Duodenal mucosa (tissue), 2 donors: Measurements from ENCODE around the gene RRM2.

Source experiments
- H3K27ac ChIP-seq: one replicate; pipeline ENCODE4 v1.7.0; 2013; ENCODE audit warnings: low read depth, low read length
- H3K27me3 ChIP-seq, 2 donors: one replicate each; pipeline ENCODE4 v1.7.0; 2013; ENCODE audit warnings: low read length in 2 of 2, control low read depth in 1 of 2; ENCODE audit not compliant: insufficient read depth in 2 of 2, control insufficient read depth in 1 of 2
- H3K36me3 ChIP-seq, 2 donors: one replicate each; pipeline ENCODE4 v1.7.0; 2013; ENCODE audit warnings: low read length in 2 of 2, control low read depth in 1 of 2; ENCODE audit not compliant: insufficient read depth in 2 of 2, control insufficient read depth in 1 of 2
- H3K4me1 ChIP-seq, 2 donors: one replicate each; pipeline ENCODE4 v1.7.0; 2013; ENCODE audit warnings: low read length in 2 of 2, control low read depth in 1 of 2; ENCODE audit not compliant: insufficient read depth in 2 of 2, control insufficient read depth in 1 of 2
- H3K4me3 ChIP-seq, 2 donors: one replicate each; pipeline ENCODE4 v1.7.0; 2013; ENCODE audit warnings: low read length in 2 of 2, low read depth in 1 of 2
- H3K9ac ChIP-seq, 2 donors: one replicate each; pipeline ENCODE4 v1.7.0; 2013; ENCODE audit warnings: low read length in 2 of 2, low read depth in 1 of 2
- H3K9me3 ChIP-seq, 2 donors: one replicate each; pipeline ENCODE4 v1.7.0; 2013; ENCODE audit warnings: low read length in 2 of 2, control low read depth in 1 of 2; ENCODE audit not compliant: control insufficient read depth in 1 of 2

RRM2 gene

DNA sequence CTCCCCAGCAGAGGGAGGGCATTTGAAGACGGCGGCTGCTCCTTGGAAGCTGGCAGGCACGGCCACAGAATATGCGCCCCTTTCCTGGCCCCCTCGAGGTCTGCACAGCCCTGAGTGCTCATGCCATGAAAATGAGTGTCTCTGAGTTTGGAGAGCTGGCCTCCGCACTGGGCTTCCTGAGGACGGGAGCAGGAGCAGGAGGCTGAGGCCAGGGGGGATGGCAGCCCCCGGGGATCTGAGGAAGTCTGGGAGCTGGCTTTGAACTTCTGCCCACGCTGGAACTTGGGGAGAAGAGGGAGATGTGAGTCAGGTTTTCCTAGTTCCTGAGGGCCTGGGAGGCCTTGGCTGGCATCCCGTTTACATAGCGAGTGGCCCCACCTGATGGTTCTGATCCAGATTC, 47.0 kb downstream of the RRM2 start:
- H3K4me1 ChIP-seq: no peaks in the 10 kb centered on the region
- peaks cover 0 to 4% of the 10 kb centered on the region in 2 donors for H3K36me3 ChIP-seq
- H3K9ac ChIP-seq: no peak overlapping the region
- H3K9me3 ChIP-seq: no peaks in the 10 kb centered on the region
- H3K4me3 ChIP-seq: no peak overlapping the region
- H3K27me3 ChIP-seq: no peaks in the 10 kb centered on the region
- H3K27ac ChIP-seq: no peak overlapping the region

DNA sequence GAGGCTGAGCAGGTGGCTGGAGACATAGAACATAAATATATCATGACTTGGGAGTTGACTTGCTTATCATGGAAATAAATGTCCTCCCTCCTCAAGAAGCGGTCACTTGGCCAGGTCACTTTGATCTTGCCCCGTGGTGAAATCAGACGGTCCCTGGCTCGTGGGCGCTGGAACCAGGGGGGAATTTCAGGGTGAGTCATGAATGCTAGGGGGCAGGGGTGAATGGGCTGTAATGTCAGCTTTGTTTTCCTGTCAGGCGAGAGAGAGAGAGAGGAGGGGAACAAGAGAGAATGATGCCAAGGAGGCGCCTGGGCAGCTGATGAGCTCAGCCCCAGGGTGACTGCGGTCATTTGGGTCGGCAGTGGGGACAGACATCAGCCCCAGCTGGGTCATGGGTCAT, 47.7 kb downstream of the RRM2 start:
- Histone ChIP-seq H3K4me3 (no peak overlapping the region), H3K9me3 (no peaks in the 10 kb centered on the region), H3K27ac (no peak overlapping the region), H3K27me3 (no peaks in the 10 kb centered on the region), H3K9ac (no peak overlapping the region), H3K36me3 (peaks cover 0 to 4% of the 10 kb centered on the region in 2 donors), H3K4me1 (no peaks in the 10 kb centered on the region)

DNA sequence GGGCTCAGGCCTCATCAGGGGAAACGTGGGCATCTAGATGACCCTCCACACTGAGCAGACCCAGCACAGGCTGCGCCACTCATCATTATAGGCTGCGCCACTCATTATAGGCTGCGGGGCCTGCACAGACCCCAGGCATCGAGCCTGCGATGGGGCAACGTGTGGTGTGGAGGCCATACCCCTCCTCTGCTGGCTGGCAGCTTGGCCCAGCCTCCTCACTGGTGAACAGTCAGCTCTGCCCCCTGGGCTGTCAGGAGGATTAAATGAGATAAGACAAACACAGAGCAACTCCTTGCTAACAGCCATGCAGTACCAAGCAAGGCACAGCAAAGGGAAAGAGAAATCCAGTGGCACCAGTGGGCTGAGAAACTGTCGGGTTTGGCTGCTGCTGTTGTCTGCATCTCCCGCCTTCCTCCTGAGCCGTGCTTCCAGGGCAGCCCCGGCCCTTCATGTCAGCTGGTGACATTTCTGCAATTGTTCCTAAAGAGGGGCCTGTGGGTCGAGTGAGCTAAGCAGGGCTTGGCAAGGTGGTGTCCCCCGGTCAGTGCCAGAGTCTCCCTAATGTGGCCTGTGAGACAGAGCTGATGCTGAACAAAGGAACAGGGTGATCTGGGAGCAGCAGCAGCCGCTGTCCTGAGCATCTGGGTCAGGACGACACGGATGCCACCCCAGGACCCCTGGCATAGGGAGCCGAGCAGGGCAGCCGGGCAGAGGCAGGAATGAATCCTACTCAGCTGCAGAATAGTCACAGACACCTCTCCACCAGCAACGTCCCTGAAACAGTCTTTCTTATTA, 48.7 kb downstream of the RRM2 start:
- H3K27ac ChIP-seq: no peak overlapping the region
- H3K9me3 ChIP-seq: no peaks in the 10 kb centered on the region
- no peaks in the 10 kb centered on the region for H3K27me3 ChIP-seq

DNA sequence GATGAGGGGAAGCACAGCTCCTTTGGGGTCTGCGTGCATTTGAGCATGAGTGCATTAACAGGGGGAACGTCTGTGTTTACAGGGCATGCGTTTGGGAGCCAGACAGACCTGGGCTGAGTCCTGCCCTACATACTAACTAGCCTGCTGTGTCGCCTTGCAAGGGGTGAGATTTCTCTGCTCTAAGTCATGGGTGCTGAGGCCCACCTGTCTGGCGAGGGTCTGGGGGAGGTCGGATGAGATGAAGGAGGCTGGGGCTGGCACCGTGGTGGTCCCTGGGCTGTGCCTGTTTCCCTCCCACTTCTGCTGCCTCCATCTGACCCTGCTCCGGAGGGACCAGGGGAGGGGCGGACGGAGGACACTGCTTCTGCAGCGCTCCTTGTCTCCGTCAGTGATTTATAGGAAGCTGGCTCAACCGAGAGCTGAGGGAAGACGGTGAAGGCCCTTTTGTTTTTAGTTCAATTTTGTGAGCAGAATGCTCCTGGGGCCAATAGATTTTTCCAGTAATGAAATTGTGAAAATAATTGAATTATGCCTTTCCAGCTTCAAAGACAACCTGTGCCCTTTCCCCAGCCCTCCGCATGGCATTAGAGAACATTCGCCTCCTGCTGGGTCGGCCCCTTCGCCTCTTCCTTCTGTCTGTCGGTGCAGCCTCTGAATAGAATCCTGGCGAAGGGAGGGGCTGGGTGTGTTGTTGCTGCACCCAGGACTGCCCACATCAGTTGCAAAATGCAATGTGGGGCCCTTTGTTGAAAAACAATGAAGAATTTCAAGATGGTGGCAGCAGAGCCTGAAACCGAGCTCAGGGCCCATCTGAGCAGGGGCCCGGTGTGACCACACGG, 49.7 kb downstream of the RRM2 start:
- no peak overlapping the region for H3K4me3 ChIP-seq
- no peak overlapping the region for H3K27ac ChIP-seq
- H3K9me3 ChIP-seq: no peaks in the 10 kb centered on the region
- no peaks in the 10 kb centered on the region for H3K4me1 ChIP-seq
- no peak overlapping the region for H3K9ac ChIP-seq
- H3K27me3 ChIP-seq: no peaks in the 10 kb centered on the region
- peaks cover 0 to 4% of the 10 kb centered on the region in 2 donors for H3K36me3 ChIP-seq

More for the DNA sequence above, 48.7 kb downstream of the RRM2 start:
- Histone ChIP-seq H3K9ac (no peak overlapping the region), H3K36me3 (peaks cover 0 to 4% of the 10 kb centered on the region in 2 donors), H3K4me3 (no peak overlapping the region), H3K4me1 (no peaks in the 10 kb centered on the region)

DNA sequence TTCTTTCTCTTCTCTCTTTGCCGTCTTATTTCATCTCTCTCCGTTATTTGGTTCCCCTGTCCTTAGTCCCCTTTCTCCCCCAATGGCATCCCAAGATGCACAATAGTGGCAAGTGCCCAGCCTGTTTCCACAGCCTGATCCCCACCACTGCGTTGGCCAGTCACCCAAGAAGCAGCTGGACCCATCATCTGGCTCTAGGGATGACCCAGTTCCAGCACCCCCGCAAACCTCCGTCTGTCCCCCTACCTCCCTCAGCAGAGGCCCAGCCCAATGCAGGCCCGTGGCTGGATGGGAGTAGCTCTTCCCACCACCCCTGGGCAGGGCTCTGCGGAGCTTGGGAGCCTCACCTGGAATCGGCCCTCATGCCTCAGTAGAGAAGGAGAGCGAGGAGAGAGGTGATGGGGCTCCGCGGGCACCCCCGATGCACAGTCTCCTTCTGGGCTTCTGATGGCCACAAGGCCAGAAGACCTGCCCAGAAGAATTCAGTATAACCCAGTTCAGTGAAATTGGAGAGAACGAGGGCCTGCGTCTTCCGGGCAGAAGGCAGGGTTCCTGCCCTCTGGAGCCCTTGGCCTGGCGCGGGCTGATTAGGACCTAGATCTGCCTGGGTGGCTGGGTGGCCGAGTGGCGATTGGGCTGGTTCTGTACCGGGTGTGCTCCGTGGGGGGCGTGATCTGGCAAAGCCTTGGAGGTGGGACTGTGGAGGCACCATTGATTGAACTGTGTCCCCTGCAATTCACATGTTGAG, 50.9 kb downstream of the RRM2 start:
- Histone ChIP-seq H3K4me3 (no peak overlapping the region), H3K27ac (no peak overlapping the region), H3K4me1 (no peaks in the 10 kb centered on the region), H3K9ac (no peak overlapping the region), H3K9me3 (no peaks in the 10 kb centered on the region), H3K27me3 (no peaks in the 10 kb centered on the region), H3K36me3 (peaks cover 0 to 4% of the 10 kb centered on the region in 2 donors)

DNA sequence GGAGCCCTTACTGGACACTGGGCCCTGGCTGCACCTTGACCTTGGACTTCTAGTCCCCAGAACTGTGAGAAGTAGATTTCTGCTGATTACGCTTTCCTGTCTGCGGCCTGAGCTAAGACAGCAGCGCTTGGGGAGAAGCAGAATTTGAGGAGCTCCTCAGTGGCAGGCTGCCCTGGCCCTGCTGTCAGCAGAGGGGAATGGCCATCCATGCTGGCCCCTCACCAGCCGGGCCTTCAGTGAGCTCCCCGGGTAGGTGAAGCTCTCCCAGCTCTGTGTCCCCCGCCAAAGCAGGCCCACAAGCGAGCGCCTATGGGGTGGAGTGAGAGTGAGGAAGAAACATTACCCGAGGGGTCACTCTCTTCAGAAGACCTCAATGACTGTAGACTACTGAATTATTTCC, 51.6 kb downstream of the RRM2 start:
- Histone ChIP-seq H3K36me3 (peaks cover 0 to 4% of the 10 kb centered on the region in 2 donors), H3K4me3 (no peak overlapping the region), H3K4me1 (no peaks in the 10 kb centered on the region), H3K27me3 (no peaks in the 10 kb centered on the region), H3K9me3 (no peaks in the 10 kb centered on the region), H3K9ac (no peak overlapping the region), H3K27ac (no peak overlapping the region)

DNA sequence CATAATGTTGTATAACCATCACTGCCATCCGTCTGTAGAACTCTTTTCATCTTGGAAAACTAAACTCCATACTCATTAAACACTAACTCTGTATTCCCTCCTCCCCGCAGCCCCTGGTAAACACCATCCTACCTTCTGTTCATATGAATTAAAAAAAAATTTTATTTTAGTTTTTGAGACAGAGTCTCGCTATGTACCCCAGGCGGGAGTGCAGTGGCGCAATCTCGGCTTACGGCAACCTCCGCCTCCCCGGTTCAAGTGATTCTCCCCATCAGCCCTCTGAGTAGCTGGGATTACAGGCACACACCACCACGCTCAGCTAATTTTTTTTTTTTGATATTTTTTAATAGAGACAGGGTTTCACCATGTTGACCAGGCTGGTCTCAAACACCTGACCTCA, 52.9 kb downstream of the RRM2 start:
- H3K36me3 ChIP-seq: peaks cover 0 to 4% of the 10 kb centered on the region in 2 donors
- H3K4me1 ChIP-seq: no peaks in the 10 kb centered on the region
- H3K9me3 ChIP-seq: no peaks in the 10 kb centered on the region
- no peak overlapping the region for H3K9ac ChIP-seq
- H3K4me3 ChIP-seq: no peak overlapping the region
- H3K27ac ChIP-seq: no peak overlapping the region
- no peaks in the 10 kb centered on the region for H3K27me3 ChIP-seq

DNA sequence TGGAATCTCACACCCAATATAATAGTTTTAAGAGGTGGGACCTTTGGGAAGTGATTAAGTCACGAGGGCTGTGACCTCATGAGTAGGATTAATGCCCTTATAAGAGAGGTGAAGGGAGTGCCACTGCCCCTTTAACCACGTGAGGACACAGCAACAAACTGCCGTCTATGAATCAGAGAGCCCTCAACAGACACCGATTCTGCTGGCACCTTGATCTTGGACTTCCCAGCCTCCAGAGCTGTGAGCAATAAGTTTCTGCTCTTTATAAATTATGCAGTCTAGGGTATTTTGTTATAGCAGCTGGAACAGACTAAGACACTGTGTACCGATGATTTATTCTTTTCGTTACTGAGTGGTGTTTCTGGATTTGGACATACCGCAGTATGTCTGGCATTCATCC, 56.2 kb downstream of the RRM2 start:
- no peaks in the 10 kb centered on the region for H3K4me1 ChIP-seq
- no peak overlapping the region for H3K9ac ChIP-seq
- H3K27ac ChIP-seq: no peak overlapping the region
- no peak overlapping the region for H3K4me3 ChIP-seq
- H3K9me3 ChIP-seq: no peaks in the 10 kb centered on the region
- H3K27me3 ChIP-seq: no peaks in the 10 kb centered on the region
- H3K36me3 ChIP-seq: no peaks in the 10 kb centered on the region

DNA sequence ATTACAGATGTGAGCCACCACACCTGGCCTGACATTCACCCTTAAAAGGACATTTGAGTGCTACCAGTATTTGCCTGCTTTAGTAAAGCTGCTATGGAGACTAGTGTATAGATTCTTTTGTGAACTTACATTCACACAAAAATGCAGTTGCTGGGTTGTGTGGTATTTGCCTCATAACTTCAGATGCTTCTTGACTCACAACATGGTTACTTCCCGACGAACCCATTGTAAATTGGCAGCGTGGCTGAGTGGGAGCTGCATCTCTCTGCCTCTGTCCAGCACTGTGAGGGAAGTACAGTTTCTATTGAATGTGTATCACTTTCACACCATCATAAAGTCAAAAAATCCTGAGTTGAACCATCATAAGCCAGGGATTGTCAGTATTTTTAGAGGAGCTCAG, 56.9 kb downstream of the RRM2 start:
- Histone ChIP-seq H3K36me3 (no peaks in the 10 kb centered on the region), H3K27ac (no peak overlapping the region), H3K27me3 (no peaks in the 10 kb centered on the region), H3K4me1 (no peaks in the 10 kb centered on the region), H3K4me3 (no peak overlapping the region), H3K9me3 (no peaks in the 10 kb centered on the region), H3K9ac (no peak overlapping the region)

DNA sequence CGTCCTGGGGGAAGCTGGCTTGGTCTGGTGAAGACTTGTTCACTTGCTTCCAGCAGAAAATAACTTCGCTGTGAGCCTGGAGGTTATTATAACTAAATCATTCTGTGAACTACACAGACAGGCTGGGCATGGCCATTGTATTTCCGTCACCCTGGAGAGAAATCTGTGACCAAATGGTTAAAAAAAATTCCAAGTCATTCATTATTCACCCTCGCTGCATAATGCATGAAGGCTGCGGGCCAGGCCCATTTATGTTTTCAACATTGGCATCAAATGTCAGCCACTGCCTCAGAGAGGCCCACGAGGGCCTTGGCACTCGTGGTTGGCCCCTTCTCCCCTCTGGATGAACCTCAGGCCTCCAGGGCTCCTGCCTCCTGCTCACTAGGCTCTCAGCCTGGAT, 57.7 kb downstream of the RRM2 start:
- Histone ChIP-seq H3K9me3 (no peaks in the 10 kb centered on the region), H3K4me1 (no peaks in the 10 kb centered on the region), H3K27me3 (no peaks in the 10 kb centered on the region), H3K27ac (no peak overlapping the region), H3K4me3 (no peak overlapping the region), H3K9ac (no peak overlapping the region), H3K36me3 (no peaks in the 10 kb centered on the region)
